ENCODE measurements around the gene HHATL. TPM values are rescaled to one million over a fixed set of nuclear protein-coding genes. Genes with fewer than 3 reads are reported as not detected.

HHATL gene
- total RNA-seq, 5 donors from 2014 or later (not counting 1 experiment from before 2014, with no cell fraction given): not detected

DNA sequence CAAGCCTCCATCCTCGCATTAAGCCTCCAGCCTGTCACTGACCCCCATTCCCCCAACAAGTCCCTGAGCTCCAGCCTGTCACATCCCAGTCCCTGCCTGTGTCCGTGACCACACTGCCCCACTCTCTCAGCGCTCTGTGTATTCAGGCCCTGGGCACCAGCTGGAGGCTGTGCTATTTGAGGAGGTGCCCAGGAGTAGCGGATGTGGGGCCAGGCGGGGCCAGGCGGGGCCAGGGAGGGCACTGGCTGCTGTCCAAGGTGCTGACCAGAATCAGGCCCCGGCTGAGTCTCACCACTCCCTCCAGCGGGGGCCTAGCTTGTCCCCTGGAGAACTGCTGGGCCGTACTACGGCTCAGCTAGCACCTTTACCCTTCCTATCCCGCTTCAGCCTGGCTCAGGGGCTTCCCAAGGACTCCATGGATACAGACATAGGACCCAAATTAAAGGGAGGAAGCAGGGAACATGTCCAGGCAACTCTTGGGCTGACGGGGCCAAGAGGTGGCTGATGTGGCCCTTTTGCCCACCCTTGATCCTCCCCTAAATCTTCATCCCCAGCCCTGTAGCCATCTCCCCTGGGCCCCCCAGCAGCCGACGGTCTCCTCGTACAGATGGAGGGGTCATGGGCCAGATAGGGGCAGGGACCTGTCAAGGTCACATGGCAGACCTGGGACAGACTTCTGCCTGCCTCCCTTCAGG lies 1.1 kb downstream of the HHATL start:
- Mint-ChIP-seq H3K4me1 (peaks cover 0 to 11% (median 5%) of the 10 kb centered on the region in 3 donors), H3K4me3 (no peak overlapping the region), H3K27me3 (peaks cover 0 to 7% of the 10 kb centered on the region in 2 donors), H3K36me3 (no peaks in the 10 kb centered on the region), H3K27ac (no peak overlapping the region), H3K9me3 (no peaks in the 10 kb centered on the region)
- POLR2A ChIA-PET: no interaction called here
- CTCF ChIA-PET: no interaction called here
- WGBS (ENCODE audit: insufficient coverage): 41% methylated on average over 9 of the region's 15 CpGs
- no peak overlapping the region for H3K4me3 ChIP-seq (ENCODE audit: control insufficient read depth in 1 of 2, extremely low read depth in 1 of 2, low read length in 1 of 2)
- H3K27ac ChIP-seq (ENCODE audit: low read length): no peak overlapping the region
- ATAC-seq (replicated peaks in 1 of 4) (peak; percentile 67 to 84 (median 80)), DNase-seq (peak in 34 of 35 experiments; percentile 10 to 72 (median 51))
- no peaks in the 10 kb centered on the region for H3K36me3 ChIP-seq (ENCODE audit: control insufficient read depth in 2 of 2, extremely low read depth in 1 of 2, insufficient read depth in 1 of 2, low read length in 1 of 2)
- peaks cover 0 to 58% of the 10 kb centered on the region in 2 experiments for H3K27me3 ChIP-seq (replicated peaks in 1 of 2; ENCODE audit: control insufficient read depth in 2 of 2, extremely low read depth in 1 of 2, insufficient read depth in 2 of 2, low read length in 1 of 2)
- peaks cover 0 to 19% of the 10 kb centered on the region in 2 experiments for H3K4me1 ChIP-seq (ENCODE audit: control insufficient read depth in 1 of 2, extremely low read depth in 1 of 2, insufficient read depth in 2 of 2, low read length in 2 of 2)
- no peaks in the 10 kb centered on the region for H3K9me3 ChIP-seq

GRCh38 chr3:42700366-42701288 lies 2.0 kb downstream of the HHATL start:
- H3K4me3 Mint-ChIP-seq: no peak overlapping the region
- no peaks in the 10 kb centered on the region for H3K36me3 ChIP-seq (ENCODE audit: control insufficient read depth in 2 of 2, extremely low read depth in 1 of 2, insufficient read depth in 1 of 2, low read length in 1 of 2)
- ATAC-seq (replicated peaks in 1 of 4) (no peak), DNase-seq (peak in 1 of 35 experiments; percentile 3)
- H3K4me3 ChIP-seq (ENCODE audit: control insufficient read depth in 1 of 2, extremely low read depth in 1 of 2, low read length in 1 of 2): no peak overlapping the region
- 80% methylated on average over 10 of the region's 15 CpGs for WGBS (ENCODE audit: insufficient coverage)
- no peak overlapping the region for H3K27ac Mint-ChIP-seq
- H3K27ac ChIP-seq (ENCODE audit: low read length): no peak overlapping the region
- H3K36me3 Mint-ChIP-seq: no peaks in the 10 kb centered on the region
- H3K27me3 ChIP-seq (replicated peaks in 1 of 2; ENCODE audit: control insufficient read depth in 2 of 2, extremely low read depth in 1 of 2, insufficient read depth in 2 of 2, low read length in 1 of 2): peaks cover 0 to 63% of the 10 kb centered on the region in 2 experiments
- no peaks in the 10 kb centered on the region for H3K9me3 Mint-ChIP-seq
- CTCF ChIA-PET: no interaction called here
- H3K4me1 Mint-ChIP-seq: peaks cover 0 to 11% (median 5%) of the 10 kb centered on the region in 3 donors
- POLR2A ChIA-PET: no interaction called here
- peaks cover 0 to 19% of the 10 kb centered on the region in 2 experiments for H3K4me1 ChIP-seq (ENCODE audit: control insufficient read depth in 1 of 2, extremely low read depth in 1 of 2, insufficient read depth in 2 of 2, low read length in 2 of 2)
- peaks cover 0 to 7% of the 10 kb centered on the region in 2 donors for H3K27me3 Mint-ChIP-seq
- no peaks in the 10 kb centered on the region for H3K9me3 ChIP-seq

DNA sequence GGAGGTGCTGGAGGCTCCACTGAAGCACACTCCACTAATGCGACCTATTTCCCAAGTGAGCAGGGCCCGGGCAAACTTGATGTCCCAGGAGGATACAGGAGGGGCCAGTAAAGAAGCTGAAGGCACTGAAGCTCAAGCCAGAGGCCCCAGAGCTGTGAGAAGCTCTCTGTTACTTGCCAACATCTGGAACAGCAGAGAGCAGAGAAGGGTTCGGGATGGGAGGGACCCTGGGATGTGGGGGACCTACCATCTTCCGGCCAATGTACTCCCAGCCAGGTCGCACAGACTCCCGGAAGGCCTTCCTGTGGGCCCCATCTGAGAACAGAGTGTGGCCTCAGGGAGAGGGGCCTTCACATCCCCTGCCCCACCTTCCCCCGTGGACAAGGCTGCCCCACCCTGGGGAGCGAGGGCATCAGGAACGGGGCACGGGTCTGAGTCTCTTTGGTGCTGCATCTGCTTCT lies 3.1 kb downstream of the HHATL start:
- Mint-ChIP-seq H3K27ac (no peak overlapping the region), H3K9me3 (no peaks in the 10 kb centered on the region), H3K36me3 (no peaks in the 10 kb centered on the region), H3K4me3 (no peak overlapping the region), H3K27me3 (peaks cover 0 to 7% of the 10 kb centered on the region in 2 donors), H3K4me1 (peaks cover 0 to 11% (median 5%) of the 10 kb centered on the region in 3 donors)
- peak in 1 of 35 experiments; percentile 0 for DNase-seq
- no peaks in the 10 kb centered on the region for H3K36me3 ChIP-seq (ENCODE audit: control insufficient read depth in 2 of 2, extremely low read depth in 1 of 2, insufficient read depth in 1 of 2, low read length in 1 of 2)
- peaks cover 0 to 19% of the 10 kb centered on the region in 2 experiments for H3K4me1 ChIP-seq (ENCODE audit: control insufficient read depth in 1 of 2, extremely low read depth in 1 of 2, insufficient read depth in 2 of 2, low read length in 2 of 2)
- no peaks in the 10 kb centered on the region for H3K9me3 ChIP-seq
- ChIA-PET CTCF (no interaction called here), POLR2A (no interaction called here)
- 86% methylated on average over 9 of the region's 10 CpGs for WGBS (ENCODE audit: insufficient coverage)
- no peak overlapping the region for H3K27ac ChIP-seq (ENCODE audit: low read length)
- no peak for ATAC-seq (replicated peaks in 1 of 4)
- no peak overlapping the region for H3K4me3 ChIP-seq (ENCODE audit: control insufficient read depth in 1 of 2, extremely low read depth in 1 of 2, low read length in 1 of 2)
- H3K27me3 ChIP-seq (replicated peaks in 1 of 2; ENCODE audit: control insufficient read depth in 2 of 2, extremely low read depth in 1 of 2, insufficient read depth in 2 of 2, low read length in 1 of 2): peaks cover 0 to 65% of the 10 kb centered on the region in 2 experiments

DNA sequence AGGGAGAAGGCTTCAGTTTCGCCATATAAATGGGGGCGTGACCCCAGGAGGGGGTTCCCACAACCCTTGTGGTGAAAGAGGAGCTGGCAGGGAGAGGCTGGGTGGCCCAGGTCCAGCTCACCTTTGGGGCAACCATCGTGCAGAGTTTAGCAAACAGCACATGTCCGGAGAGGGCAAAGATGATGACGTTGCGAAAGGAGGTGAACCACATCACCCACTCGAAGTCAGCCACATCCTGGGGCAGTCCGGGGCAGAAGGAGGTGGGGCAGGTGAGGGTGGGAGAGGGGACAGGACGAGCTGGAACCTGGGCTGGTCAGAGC lies 3.7 kb downstream of the HHATL start:
- H3K9me3 Mint-ChIP-seq: no peaks in the 10 kb centered on the region
- no peak overlapping the region for H3K27ac Mint-ChIP-seq
- CTCF ChIA-PET: no interaction called here
- DNase-seq: peak in 1 of 35 experiments; percentile 11
- ATAC-seq (replicated peaks in 1 of 4): peak in 1 of 4 experiments; percentile 25
- Histone ChIP-seq H3K9me3 (no peaks in the 10 kb centered on the region), H3K4me1 (ENCODE audit: control insufficient read depth in 1 of 2, extremely low read depth in 1 of 2, insufficient read depth in 2 of 2, low read length in 2 of 2) (peaks cover 0 to 19% of the 10 kb centered on the region in 2 experiments), H3K36me3 (ENCODE audit: control insufficient read depth in 2 of 2, extremely low read depth in 1 of 2, insufficient read depth in 1 of 2, low read length in 1 of 2) (no peaks in the 10 kb centered on the region), H3K4me3 (ENCODE audit: control insufficient read depth in 1 of 2, extremely low read depth in 1 of 2, low read length in 1 of 2) (no peak overlapping the region), H3K27me3 (replicated peaks in 1 of 2; ENCODE audit: control insufficient read depth in 2 of 2, extremely low read depth in 1 of 2, insufficient read depth in 2 of 2, low read length in 1 of 2) (peaks cover 0 to 65% of the 10 kb centered on the region in 2 experiments), H3K27ac (ENCODE audit: low read length) (no peak overlapping the region)
- peaks cover 0 to 7% of the 10 kb centered on the region in 2 donors for H3K27me3 Mint-ChIP-seq
- POLR2A ChIA-PET: no interaction called here
- H3K4me3 Mint-ChIP-seq: no peak overlapping the region
- no peaks in the 10 kb centered on the region for H3K36me3 Mint-ChIP-seq
- H3K4me1 Mint-ChIP-seq: peaks cover 0 to 11% (median 5%) of the 10 kb centered on the region in 3 donors
- 67% methylated on average over 3 of the region's 9 CpGs for WGBS (ENCODE audit: insufficient coverage)

DNA sequence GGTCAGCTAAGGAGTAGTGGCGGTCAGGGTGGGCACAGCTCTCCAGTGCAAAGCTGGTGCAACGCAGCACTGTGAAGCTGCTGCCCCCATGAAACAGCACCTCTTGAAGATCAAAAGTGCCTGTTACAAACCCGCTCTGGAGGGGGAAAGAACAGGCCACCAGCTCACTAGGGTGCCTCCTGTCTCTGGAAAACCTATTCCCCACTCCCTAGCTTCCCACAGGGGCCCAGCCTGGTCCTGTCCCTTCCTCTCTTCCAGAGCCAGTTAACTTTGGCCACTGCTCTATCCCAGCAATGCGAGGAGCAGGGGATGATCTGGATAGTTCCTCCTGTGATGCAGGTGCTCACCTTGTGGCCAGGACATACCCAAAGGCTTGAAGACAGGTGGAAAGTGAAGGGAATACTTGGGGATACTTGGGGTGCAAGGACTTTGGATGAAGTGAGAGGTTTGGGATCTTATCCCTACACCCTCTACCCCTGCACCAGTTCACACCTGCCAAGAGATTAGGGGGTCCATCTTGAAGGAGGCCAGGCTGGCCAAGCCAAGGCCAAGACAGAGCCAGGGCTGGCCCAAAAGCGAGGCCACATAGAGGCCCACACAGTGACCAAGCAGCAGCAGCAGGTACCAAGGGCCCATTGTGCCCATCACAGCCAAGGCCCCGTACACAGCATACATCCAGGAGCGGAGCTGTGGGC lies 4.2 kb downstream of the HHATL start:
- H3K36me3 ChIP-seq (ENCODE audit: control insufficient read depth in 2 of 2, extremely low read depth in 1 of 2, insufficient read depth in 1 of 2, low read length in 1 of 2): no peaks in the 10 kb centered on the region
- no peak overlapping the region for H3K27ac ChIP-seq (ENCODE audit: low read length)
- no peak for ATAC-seq (replicated peaks in 1 of 4)
- H3K27me3 ChIP-seq (replicated peaks in 1 of 2; ENCODE audit: control insufficient read depth in 2 of 2, extremely low read depth in 1 of 2, insufficient read depth in 2 of 2, low read length in 1 of 2): peaks cover 0 to 70% of the 10 kb centered on the region in 2 experiments
- 72% methylated on average over 5 of the region's 7 CpGs for WGBS (ENCODE audit: insufficient coverage)
- Mint-ChIP-seq H3K27ac (no peak overlapping the region), H3K9me3 (no peaks in the 10 kb centered on the region), H3K4me3 (no peak overlapping the region), H3K36me3 (no peaks in the 10 kb centered on the region), H3K4me1 (peaks cover 0 to 11% (median 5%) of the 10 kb centered on the region in 3 donors), H3K27me3 (peaks cover 0 to 7% of the 10 kb centered on the region in 2 donors)
- DNase-seq: peak in 2 of 35 experiments; percentile 4 to 12
- H3K9me3 ChIP-seq: no peaks in the 10 kb centered on the region
- POLR2A ChIA-PET: no interaction called here
- no peak overlapping the region for H3K4me3 ChIP-seq (ENCODE audit: control insufficient read depth in 1 of 2, extremely low read depth in 1 of 2, low read length in 1 of 2)
- H3K4me1 ChIP-seq (ENCODE audit: control insufficient read depth in 1 of 2, extremely low read depth in 1 of 2, insufficient read depth in 2 of 2, low read length in 2 of 2): peaks cover 0 to 19% of the 10 kb centered on the region in 2 experiments
- CTCF ChIA-PET: no interaction called here
